C4-2B (cell line): ENCODE data around the gene HEXD.

Source experiments
- ZFX ChIP-seq: fragments of 450-650 bp; IDR thresholded peaks from 2 replicates; pipeline ENCODE4 v1.6.1; 2017
- TF ChIP-seq, protein P1 (sequence below): fragments of 450-650 bp; conservative IDR thresholded peaks from 2 replicates; pipeline ENCODE4 v1.5.1; 2017; ENCODE audit warnings: mild to moderate bottlenecking

DNA sequence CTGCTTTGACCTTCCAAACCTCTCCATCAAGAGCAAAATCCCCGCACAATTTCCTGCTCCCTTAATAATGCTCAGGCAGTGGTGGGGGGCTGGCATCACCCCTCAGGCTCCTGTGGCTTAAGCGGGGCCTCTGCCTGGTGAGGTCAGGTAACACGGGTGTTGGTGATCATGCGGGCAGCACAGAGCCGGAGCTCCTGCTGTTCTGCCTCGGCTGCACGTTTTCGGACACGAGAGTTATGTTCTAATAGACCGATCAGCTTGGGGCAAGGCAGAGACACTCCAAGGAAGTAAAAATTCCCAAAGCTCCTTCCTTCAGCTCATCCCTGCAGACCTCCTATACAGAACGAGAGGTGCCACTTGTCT lies 46.4 kb downstream of the HEXD start:
- TF ChIP-seq, protein P1, sequence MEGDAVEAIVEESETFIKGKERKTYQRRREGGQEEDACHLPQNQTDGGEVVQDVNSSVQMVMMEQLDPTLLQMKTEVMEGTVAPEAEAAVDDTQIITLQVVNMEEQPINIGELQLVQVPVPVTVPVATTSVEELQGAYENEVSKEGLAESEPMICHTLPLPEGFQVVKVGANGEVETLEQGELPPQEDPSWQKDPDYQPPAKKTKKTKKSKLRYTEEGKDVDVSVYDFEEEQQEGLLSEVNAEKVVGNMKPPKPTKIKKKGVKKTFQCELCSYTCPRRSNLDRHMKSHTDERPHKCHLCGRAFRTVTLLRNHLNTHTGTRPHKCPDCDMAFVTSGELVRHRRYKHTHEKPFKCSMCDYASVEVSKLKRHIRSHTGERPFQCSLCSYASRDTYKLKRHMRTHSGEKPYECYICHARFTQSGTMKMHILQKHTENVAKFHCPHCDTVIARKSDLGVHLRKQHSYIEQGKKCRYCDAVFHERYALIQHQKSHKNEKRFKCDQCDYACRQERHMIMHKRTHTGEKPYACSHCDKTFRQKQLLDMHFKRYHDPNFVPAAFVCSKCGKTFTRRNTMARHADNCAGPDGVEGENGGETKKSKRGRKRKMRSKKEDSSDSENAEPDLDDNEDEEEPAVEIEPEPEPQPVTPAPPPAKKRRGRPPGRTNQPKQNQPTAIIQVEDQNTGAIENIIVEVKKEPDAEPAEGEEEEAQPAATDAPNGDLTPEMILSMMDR, result no peak
- no peak for TF ChIP-seq ZFX
